T-helper 2 cell treated with Interferon-gamma antibody and Interleukin-4, amounts not matched to agents 5 μg/mL and 100 μg/mL, for 36 hours (primary cell): ENCODE measurements around the gene AKR1D1.
"Not testable (repeated sequence)": the region's sequence is repeated elsewhere in the genome, so short reads cannot be mapped to it uniquely, and the experiment has no call there.

Experiments
- DNase-seq: peaks from one replicate; pipeline ENCODE4 v3.0.0; 2021; ENCODE audit warnings: low spot score
- H3K27ac Mint-ChIP-seq: one replicate; pipeline ENCODE4 v1.8.0; 2021; ENCODE audit warnings: mild to moderate bottlenecking, mixed read lengths
- H3K27me3 Mint-ChIP-seq: one replicate; pipeline ENCODE4 v1.8.0; 2021; ENCODE audit warnings: low read depth, mixed read lengths
- H3K36me3 Mint-ChIP-seq: one replicate; pipeline ENCODE4 v1.8.0; 2021; ENCODE audit warnings: low read depth, mixed read lengths
- H3K4me1 Mint-ChIP-seq: one replicate; pipeline ENCODE4 v1.8.0; 2021; ENCODE audit warnings: low read depth, mixed read lengths
- H3K4me3 Mint-ChIP-seq: one replicate; pipeline ENCODE4 v1.8.0; 2022; ENCODE audit warnings: mild to moderate bottlenecking, moderate library complexity, mixed read lengths
- H3K9me3 Mint-ChIP-seq: one replicate; pipeline ENCODE4 v1.8.0; 2021; ENCODE audit warnings: mixed read lengths

AKR1D1 gene, protein sequence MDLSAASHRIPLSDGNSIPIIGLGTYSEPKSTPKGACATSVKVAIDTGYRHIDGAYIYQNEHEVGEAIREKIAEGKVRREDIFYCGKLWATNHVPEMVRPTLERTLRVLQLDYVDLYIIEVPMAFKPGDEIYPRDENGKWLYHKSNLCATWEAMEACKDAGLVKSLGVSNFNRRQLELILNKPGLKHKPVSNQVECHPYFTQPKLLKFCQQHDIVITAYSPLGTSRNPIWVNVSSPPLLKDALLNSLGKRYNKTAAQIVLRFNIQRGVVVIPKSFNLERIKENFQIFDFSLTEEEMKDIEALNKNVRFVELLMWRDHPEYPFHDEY

DNA sequence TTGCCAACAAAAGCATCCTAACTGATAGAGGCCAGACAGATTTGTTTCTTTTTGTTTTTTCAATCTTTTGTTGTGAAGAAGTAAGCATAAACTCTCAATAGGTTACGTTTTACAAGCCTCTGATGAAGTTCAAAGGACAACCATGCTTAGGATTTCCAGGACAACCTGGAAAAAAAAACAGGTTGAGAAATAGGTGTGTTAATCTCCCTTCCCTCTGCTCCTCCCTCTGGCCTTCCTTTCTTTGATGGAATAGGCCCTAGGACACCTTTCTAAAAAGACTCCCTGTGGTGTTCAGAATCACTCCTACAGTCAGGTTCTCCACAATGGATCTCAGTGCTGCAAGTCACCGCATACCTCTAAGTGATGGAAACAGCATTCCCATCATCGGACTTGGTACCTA, at the start of gene AKR1D1:
AKR1D1 (plus strand) TSS at position 264 of the 400 bp plus-strand sequence; CDS start at position 324, 60 bp downstream.
- Mint-ChIP-seq H3K27ac (no peak within 1 kb of the TSS), H3K27me3 (no peaks in the 10 kb centered on the region), H3K4me3 (no peak within 1 kb of the TSS), H3K36me3 (no peaks in the 10 kb centered on the region), H3K9me3 (peaks cover 4% of the 10 kb centered on the region), H3K4me1 (no peaks in the 10 kb centered on the region)
- no peak for DNase-seq

DNA sequence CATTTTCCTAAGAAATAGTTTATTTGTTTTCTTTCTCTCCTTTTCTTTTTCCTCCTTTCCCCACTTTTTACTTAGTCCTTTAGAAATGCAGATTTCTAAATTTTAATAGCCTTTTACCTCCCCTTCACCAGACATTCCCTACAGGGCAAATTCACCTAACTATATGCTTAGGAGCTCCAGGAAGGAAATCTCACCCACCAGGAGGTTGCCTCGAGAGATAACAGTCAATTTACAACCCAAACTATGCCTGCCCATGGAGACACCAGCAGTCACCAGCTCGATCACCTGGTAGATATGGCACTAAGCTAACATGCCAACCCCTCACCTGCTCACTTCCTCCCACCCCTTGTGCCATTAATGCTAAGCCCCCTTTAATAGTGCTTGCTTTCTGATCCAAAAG, 49.2 kb upstream of the AKR1D1 start:
- Mint-ChIP-seq H3K4me3 (no peak overlapping the region), H3K9me3 (peaks cover 12% of the 10 kb centered on the region), H3K27me3 (peaks cover 5% of the 10 kb centered on the region), H3K36me3 (no peaks in the 10 kb centered on the region), H3K4me1 (peaks cover 5% of the 10 kb centered on the region), H3K27ac (no peak overlapping the region)
- DNase-seq = no peak

DNA sequence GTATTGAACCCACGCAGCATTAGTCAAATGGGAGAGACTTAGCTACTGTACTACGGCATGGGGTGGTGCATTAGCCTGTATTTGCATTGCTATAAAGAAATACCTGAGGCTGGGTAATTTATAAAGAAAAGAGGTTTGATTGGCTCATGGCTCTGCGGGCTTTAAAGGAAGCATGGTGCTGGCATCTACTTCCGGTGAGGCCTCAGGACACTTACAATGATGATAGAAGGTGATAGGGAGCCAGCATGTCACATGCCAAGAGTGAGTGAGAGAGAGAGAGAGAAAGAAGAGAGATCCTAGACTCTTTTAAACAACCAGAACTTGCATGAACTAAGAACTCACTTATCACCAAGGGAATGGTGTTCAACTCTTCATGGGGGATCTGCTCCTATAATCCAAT, 47.1 kb upstream of the AKR1D1 start:
- H3K36me3 Mint-ChIP-seq = no peaks in the 10 kb centered on the region
- peaks cover 5% of the 10 kb centered on the region for H3K27me3 Mint-ChIP-seq
- H3K27ac Mint-ChIP-seq = no peak overlapping the region
- H3K4me3 Mint-ChIP-seq = no peak overlapping the region
- peaks cover 2% of the 10 kb centered on the region for H3K4me1 Mint-ChIP-seq
- H3K9me3 Mint-ChIP-seq = peaks cover 12% of the 10 kb centered on the region
- no peak for DNase-seq

DNA sequence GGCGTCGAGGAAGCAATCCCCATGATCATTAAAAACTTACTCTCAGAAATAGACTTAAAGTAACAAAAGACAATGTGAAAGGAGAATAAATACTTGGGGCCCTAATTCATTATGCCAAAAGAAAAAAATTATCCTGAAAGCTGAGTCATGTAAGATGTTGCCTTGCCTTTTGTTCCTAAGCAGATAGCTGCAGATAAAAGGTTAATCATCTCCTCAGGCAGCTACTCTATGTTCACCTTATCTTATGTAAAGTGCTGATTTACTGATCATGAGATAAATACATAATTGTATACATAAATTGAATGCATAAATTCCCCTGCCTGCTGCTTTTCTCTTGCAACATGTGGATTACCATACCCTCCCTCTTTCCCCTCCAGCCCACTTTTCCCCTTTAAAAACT, 46.3 kb upstream of the AKR1D1 start:
- Mint-ChIP-seq H3K27ac (no peak overlapping the region), H3K9me3 (peaks cover 14% of the 10 kb centered on the region), H3K27me3 (peaks cover 5% of the 10 kb centered on the region), H3K4me3 (no peak overlapping the region), H3K36me3 (no peaks in the 10 kb centered on the region), H3K4me1 (no peaks in the 10 kb centered on the region)
- DNase-seq = no peak

DNA sequence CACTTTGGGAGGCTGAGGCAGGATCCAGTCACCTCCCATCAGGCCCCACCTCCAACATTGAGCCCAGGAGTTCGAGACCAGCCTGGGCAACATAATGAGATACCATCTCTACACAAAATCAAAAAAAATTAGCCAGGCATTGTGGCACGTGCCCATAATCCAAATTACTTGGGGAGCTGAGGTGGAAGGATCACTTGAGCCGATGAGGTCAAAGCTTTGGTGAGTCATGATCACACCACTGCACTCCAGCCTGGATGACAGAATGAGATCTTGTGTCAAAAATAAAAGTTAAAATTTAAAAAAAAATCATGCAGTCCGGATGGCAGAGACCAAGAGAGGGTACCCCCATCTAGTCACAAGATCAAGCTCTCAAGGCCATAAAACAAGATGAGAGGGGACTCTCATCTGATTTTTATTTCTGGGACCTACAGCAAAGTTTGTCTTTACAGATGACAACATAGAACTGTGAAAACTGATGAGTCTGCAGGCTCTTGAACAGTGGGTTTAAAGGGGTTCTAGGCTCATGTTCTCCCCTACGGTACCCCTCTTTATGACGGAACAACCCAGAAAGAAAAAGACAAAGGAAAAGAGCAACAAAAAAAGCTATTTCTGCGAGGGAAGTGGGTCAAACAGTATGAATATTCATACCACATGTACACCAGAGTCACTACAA, 45.4 kb upstream of the AKR1D1 start:
- Mint-ChIP-seq H3K9me3 (peaks cover 12% of the 10 kb centered on the region), H3K4me1 (no peaks in the 10 kb centered on the region), H3K27ac (no peak overlapping the region), H3K27me3 (peaks cover 5% of the 10 kb centered on the region), H3K4me3 (no peak overlapping the region), H3K36me3 (no peaks in the 10 kb centered on the region)
- DNase-seq = no peak

DNA sequence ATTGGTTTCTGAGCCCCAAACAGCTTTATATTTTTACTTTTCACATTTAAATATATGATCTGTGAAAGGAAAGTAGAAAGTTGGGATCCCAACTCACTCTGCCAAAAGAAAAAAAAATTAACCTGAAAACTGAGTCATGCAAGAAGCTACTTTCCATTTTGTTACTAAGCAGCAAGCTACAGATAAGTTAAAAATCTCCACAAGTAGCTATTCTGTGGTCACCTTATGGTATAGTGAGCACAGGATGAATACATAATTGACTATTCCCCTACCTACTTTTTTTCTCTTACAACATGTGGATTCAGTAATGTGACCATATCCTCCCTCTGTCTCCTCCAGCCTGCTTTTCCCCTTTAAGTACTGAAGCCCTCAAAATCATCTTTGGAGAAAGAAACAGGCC, 44.1 kb upstream of the AKR1D1 start:
- DNase-seq = no peak
- H3K4me3 Mint-ChIP-seq = no peak overlapping the region
- no peaks in the 10 kb centered on the region for H3K36me3 Mint-ChIP-seq
- H3K9me3 Mint-ChIP-seq = peaks cover 12% of the 10 kb centered on the region
- H3K4me1 Mint-ChIP-seq = no peaks in the 10 kb centered on the region
- no peak overlapping the region for H3K27ac Mint-ChIP-seq
- peaks cover 3% of the 10 kb centered on the region for H3K27me3 Mint-ChIP-seq

DNA sequence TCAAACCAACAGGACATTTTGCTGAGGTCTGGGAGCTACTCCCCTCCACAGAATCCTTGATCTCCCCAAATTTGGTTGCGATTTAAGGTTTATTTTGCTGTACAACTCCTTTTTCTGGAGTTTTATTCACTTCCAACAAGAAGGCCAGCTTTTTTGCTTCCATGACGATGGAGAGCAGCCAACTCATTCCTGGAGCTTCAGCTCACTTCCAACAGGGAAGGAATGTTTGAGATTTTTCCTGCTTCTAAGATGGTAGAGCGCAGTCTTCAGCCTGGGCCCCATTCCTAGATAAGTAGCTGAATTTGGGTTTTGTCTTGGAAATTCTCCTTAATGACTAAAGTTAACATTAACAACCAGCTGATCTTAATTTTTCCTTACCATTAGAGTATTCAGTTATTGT, 43.5 kb upstream of the AKR1D1 start:
- H3K27me3 Mint-ChIP-seq = peaks cover 3% of the 10 kb centered on the region
- H3K36me3 Mint-ChIP-seq = no peaks in the 10 kb centered on the region
- H3K4me3 Mint-ChIP-seq = no peak overlapping the region
- H3K4me1 Mint-ChIP-seq = no peaks in the 10 kb centered on the region
- H3K27ac Mint-ChIP-seq = no peak overlapping the region
- H3K9me3 Mint-ChIP-seq = peaks cover 12% of the 10 kb centered on the region
- DNase-seq = no peak

DNA sequence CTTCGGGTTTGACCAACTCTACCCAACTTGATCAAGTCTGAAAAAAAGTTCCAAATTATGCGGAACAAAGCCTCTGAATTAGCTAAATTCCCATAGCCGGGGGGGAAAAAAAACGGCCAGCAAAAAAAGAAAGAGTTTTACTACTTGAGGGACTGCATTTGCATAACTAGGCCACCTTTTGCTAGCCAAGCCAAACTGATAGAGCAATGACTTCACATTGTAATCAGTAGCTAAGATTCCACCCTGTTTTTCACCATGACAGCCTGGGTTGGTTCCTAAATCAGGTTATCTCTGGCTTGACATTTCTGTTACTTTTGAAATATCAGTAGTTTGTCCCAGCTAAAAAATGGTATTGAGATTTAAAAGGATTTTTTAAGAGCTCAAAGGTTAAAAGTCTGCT, 43.0 kb upstream of the AKR1D1 start:
- H3K27me3 Mint-ChIP-seq = peaks cover 3% of the 10 kb centered on the region
- H3K4me1 Mint-ChIP-seq = no peaks in the 10 kb centered on the region
- peaks cover 12% of the 10 kb centered on the region for H3K9me3 Mint-ChIP-seq
- no peak for DNase-seq
- no peaks in the 10 kb centered on the region for H3K36me3 Mint-ChIP-seq
- H3K4me3 Mint-ChIP-seq = no peak overlapping the region
- no peak overlapping the region for H3K27ac Mint-ChIP-seq

DNA sequence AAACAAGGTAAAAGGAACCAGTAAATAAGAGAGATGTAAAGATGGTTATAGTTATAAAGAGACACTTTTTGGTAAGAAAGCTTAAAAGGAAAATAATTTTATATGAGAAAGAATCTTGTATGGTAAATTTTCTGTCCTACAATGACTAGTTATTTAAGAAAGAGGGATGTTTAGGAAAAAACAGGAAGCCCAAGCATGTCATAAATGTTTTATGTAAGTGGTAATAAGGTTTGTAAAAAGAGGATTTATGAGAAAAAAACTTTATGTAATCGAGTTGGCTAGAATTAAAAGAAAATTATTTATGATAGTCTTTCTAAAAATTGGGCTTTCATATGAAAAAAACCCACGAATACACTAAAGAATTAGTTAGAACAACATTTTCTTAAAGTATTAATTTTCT, 40.1 kb upstream of the AKR1D1 start:
- no peak overlapping the region for H3K27ac Mint-ChIP-seq
- peaks cover 12% of the 10 kb centered on the region for H3K9me3 Mint-ChIP-seq
- H3K4me3 Mint-ChIP-seq = no peak overlapping the region
- DNase-seq = no peak
- H3K4me1 Mint-ChIP-seq = no peaks in the 10 kb centered on the region
- H3K36me3 Mint-ChIP-seq = no peaks in the 10 kb centered on the region
- peaks cover 8% of the 10 kb centered on the region for H3K27me3 Mint-ChIP-seq

DNA sequence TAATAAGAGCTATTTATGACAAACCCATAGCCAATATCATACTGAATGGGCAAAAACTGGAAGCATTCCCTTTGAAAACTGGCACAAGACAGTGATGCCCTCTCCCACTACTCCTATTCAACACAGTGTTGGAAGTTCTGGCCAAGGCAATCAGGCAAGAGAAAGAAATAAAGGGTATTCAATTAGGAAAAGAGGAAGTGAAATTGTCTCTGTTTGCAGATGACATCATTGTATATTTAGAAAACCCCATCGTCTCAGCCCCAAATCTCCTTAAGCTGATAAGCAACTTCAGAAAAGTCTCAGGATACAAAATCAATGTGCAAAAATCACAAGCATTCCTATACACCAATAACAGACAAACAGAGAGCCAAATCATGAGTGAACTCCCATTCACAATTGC, 36.2 kb upstream of the AKR1D1 start:
- H3K27me3 Mint-ChIP-seq = peaks cover 11% of the 10 kb centered on the region
- H3K36me3 Mint-ChIP-seq, H3K9me3 Mint-ChIP-seq: not testable (repeated sequence)

DNA sequence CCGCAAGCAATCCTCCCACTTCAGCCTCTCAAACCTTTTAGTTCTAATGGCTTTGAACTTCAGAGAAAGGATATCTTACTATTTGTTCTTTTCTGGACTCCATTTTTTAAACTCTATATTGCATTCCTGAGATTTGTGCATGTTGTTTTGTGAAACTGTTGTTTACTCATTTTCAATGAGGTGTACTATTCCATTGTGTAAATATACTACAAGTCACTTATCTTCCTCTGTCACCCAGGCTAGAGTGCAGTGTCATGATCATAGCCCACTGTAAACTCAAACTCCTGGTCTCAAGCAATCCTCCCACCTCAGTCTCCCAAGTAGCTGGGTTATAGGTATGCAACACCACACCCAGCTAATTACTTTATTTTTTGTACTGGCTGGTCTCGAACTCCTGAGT, 31.4 kb upstream of the AKR1D1 start:
- no peak overlapping the region for H3K4me3 Mint-ChIP-seq

More for the DNA sequence above, 36.2 kb upstream of the AKR1D1 start:
- not testable (repeated sequence) for H3K27ac Mint-ChIP-seq, DNase-seq, H3K4me1 Mint-ChIP-seq, H3K4me3 Mint-ChIP-seq

DNA sequence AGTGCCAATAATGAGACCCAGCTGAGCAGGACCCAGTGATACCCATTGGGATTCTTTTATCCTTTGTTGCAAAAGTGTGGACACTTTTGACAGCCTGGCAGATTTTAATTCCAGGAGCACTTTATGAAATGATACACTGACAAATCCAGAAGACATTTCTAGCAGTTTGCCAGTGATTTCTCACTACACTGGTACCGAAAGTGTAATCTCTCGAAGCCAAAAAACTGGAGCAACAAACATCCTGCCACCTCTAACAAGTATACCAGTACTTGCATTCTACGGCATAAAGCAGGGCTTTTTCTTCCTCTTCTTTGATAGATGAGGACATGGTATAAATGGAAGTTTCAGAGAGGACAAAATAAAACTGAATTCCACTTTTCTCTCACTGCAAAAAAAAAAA, 28.4 kb upstream of the AKR1D1 start:
- no peak overlapping the region for H3K4me3 Mint-ChIP-seq
- DNase-seq = no peak
- no peaks in the 10 kb centered on the region for H3K36me3 Mint-ChIP-seq
- H3K9me3 Mint-ChIP-seq = peaks cover 9% of the 10 kb centered on the region
- peaks cover 3% of the 10 kb centered on the region for H3K27me3 Mint-ChIP-seq
- no peaks in the 10 kb centered on the region for H3K4me1 Mint-ChIP-seq
- no peak overlapping the region for H3K27ac Mint-ChIP-seq

More for the DNA sequence above, 31.4 kb upstream of the AKR1D1 start:
- no peak overlapping the region for H3K27ac Mint-ChIP-seq
- peaks cover 4% of the 10 kb centered on the region for H3K27me3 Mint-ChIP-seq
- DNase-seq = no peak
- H3K4me1 Mint-ChIP-seq = no peaks in the 10 kb centered on the region
- H3K36me3 Mint-ChIP-seq = no peaks in the 10 kb centered on the region
- H3K9me3 Mint-ChIP-seq = no peaks in the 10 kb centered on the region

DNA sequence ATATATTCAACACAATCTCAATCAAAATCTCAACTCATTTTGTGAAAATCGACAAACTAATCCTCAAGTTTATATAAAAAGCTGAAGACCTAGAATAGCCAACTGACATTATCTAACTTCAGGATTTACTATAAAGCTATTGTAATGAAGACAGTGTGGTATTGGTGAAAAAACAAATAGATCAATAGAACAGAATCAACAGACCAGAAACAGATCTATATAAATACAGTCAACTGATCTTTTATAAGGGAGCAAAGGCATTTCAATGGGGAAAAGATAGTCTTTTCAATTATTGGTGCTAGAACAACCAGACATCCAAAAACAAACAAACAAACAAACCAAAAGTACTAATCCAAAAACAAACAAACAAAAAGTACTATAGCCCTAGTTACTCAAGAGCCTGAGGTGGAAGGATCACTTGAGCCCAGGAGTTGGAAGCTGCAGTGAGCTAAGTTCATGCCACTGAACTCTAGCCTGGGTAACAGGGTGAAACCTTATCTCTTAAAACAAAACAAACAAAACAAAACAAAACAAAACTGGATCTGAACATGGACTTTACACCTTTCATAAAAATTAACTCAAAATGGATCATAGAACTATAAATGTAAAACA, 26.6 kb upstream of the AKR1D1 start:
- DNase-seq = no peak
- Mint-ChIP-seq H3K9me3 (peaks cover 9% of the 10 kb centered on the region), H3K27me3 (no peaks in the 10 kb centered on the region), H3K27ac (no peak overlapping the region), H3K4me1 (no peaks in the 10 kb centered on the region), H3K36me3 (no peaks in the 10 kb centered on the region), H3K4me3 (no peak overlapping the region)

DNA sequence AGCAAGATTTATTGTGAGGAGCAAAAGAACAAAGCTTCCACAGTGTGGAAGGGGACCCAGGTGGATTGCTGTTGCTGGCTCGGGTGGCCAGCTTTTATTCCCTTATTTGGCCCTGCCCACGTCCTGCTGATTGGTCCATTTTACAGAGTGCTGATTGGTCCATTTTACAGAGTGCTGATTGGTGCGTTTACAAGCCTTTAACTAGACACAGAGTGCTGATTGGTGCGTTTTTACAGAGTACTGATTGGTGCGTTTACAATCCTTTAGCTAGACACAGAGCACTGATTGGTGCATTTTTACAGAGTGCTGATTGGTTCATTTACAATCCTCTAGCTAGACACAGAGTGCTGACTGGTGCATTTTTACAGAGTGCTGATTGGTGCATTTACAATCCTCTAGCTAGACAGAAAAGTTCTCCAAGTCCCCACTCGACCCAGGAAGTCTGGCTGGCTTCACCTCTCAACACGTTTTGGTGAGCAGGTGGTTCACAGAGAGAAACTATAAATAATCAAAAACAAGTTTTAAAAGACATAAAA, 24.5 kb upstream of the AKR1D1 start:
- DNase-seq, H3K4me1 Mint-ChIP-seq, H3K36me3 Mint-ChIP-seq, H3K27ac Mint-ChIP-seq, H3K27me3 Mint-ChIP-seq, H3K4me3 Mint-ChIP-seq, H3K9me3 Mint-ChIP-seq: not testable (repeated sequence)
